GM10266 (cell line): Measurements from ENCODE around the gene FUBP3.

Source experiments
- DNase-seq: peaks from one replicate; pipeline ENCODE4 v3.0.0; 2012; ENCODE audit errors: extremely low spot score
- CTCF ChIP-seq: IDR thresholded peaks from 2 replicates; pipeline ENCODE4 v1.5.1; 2012; ENCODE audit warnings: mild to moderate bottlenecking, low read depth; ENCODE audit not compliant: control insufficient read depth, insufficient read depth; ENCODE audit errors: missing control alignments

Gene FUBP3

DNA sequence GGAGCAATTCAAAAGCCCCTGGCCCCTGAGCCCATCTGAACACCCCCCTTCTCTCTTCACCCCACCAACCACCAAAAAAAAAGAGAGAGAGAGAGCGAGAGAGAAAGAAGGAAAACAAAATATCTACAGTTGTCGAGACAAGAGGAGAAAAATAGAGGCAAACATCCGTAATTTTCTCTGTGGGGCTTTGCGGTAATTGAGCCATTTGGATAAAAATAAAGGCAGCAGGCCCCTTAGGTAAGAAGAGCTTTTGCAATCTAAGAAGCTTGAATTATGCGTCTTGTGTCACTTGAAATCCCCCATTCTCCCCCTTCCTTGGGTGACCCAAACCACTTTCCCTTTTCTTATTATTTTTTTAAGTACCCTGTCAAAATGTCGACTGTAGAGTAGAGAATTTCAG, 35.5 kb upstream of the FUBP3 start:
- DNase-seq, result no peak
- TF ChIP-seq CTCF, result no peak

- DNase-seq, result no peak
- TF ChIP-seq CTCF, result no peak
These were observed 35.0 kb upstream of the FUBP3 start for GRCh38 chr9:130544364-130544763.

- no peak for DNase-seq
- TF ChIP-seq CTCF, result no peak
These were observed 31.3 kb upstream of the FUBP3 start for GRCh38 chr9:130548103-130548502.

- DNase-seq, result no peak
- TF ChIP-seq CTCF, result no peak
These were observed 30.2 kb upstream of the FUBP3 start for GRCh38 chr9:130549093-130549735.

DNA sequence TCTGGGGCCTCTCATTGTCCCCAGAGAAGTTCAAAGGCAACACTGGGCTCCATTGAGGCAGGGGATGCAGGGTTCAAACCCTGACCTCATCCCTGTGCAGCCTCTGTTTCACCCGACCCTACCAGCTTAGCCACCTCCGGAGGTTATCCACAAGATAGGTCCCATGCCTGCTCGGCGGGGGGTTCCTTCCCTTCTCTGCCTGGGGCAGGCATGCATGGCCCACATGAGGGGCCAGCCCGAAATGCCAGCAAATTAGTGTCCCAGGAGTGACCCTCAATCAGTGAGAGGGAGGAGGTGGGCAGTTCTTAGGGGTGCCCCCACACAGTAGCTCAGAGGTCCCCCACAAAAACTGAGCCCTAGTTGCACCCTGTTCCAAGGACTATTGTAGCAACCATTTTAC, 24.8 kb upstream of the FUBP3 start:
- no peak for DNase-seq
- no peak for TF ChIP-seq CTCF

- no peak for DNase-seq
- TF ChIP-seq CTCF, result no peak
These were observed 24.3 kb upstream of the FUBP3 start for GRCh38 chr9:130555061-130555460.

DNA sequence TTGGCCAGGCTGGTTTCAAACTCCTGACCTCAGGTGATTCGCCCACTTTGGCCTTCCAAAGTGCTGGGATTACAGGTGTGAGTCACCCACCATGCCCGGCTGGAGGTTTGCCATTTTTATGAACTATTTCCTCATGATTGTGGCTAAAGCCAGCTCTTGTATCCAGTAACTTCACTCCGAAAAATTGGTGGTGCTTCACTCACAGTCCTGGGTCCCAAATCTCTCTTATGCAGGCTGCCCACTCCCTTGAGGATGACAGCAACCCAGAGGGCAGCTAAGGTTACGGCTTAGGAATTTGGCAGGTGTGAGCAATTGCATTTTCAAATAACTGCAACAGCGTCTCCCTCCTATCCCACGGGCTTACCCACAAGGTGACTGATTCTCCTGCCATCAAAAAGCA, 23.4 kb upstream of the FUBP3 start:
- no peak for TF ChIP-seq CTCF
- DNase-seq, result no peak
